Stimulated activated memory B cell treated with anti-CD40 and anti-IgM and Interleukin-4, amounts not matched to agents 10 μg/mL and 1 μg/mL and 100 μg/mL, for 72 hours (primary cell): ENCODE measurements around the gene HERPUD1.
"Not testable (repeated sequence)": the region's sequence is repeated elsewhere in the genome, so short reads cannot be mapped to it uniquely, and the experiment has no call there.

Experiments used
- ATAC-seq: fragments of 150-1000 bp; cut with Tn5 transposase; 2 replicates; pipeline ENCODE4 v1.10.0; 2021
- H3K27ac Mint-ChIP-seq: one replicate; pipeline ENCODE4 v1.8.0; 2022; ENCODE audit warnings: mild to moderate bottlenecking, mixed read lengths
- H3K27me3 Mint-ChIP-seq: one replicate; pipeline ENCODE4 v1.8.0; 2022; ENCODE audit warnings: mixed read lengths
- H3K36me3 Mint-ChIP-seq: one replicate; pipeline ENCODE4 v1.8.0; 2022; ENCODE audit warnings: mixed read lengths
- H3K4me1 Mint-ChIP-seq: one replicate; pipeline ENCODE4 v1.8.0; 2022; ENCODE audit warnings: mixed read lengths
- H3K4me3 Mint-ChIP-seq: one replicate; pipeline ENCODE4 v1.8.0; 2022; ENCODE audit warnings: mild to moderate bottlenecking, moderate library complexity, mixed read lengths
- H3K9me3 Mint-ChIP-seq: one replicate; pipeline ENCODE4 v1.8.0; 2022; ENCODE audit warnings: mixed read lengths

Gene HERPUD1

DNA sequence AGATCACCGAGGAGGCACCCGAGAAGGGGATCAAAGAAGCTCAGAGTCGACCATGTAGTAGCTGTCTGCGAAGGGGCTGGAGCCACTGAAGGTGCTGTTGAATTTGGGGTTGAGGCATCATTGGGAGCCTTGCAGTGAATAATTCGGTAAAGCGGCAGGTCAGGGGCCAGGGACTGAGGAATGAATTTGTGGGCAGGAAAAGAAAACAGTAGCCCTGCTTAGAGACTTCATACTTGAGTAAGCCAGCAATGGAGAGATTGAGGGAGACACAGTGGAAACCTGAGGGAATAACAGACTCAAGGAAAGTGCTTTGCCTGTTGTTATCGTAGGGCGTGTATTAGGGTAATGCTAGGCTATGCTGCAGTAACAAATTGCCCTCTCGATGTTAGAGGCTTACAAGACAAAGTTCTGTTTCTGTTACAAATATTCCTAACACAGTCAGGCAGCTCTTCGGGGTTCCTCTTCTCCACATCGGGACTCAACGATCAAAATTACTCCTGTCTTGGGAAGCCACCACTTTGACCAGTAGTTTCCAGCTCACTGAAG is 13.4 kb upstream of the HERPUD1 start:
- H3K27me3 Mint-ChIP-seq: no peaks in the 10 kb centered on the region
- H3K4me3 Mint-ChIP-seq: peak overlapping the region; percentile 73
- H3K4me1 Mint-ChIP-seq: peaks cover 73% of the 10 kb centered on the region
- H3K36me3 Mint-ChIP-seq: peaks cover 31% of the 10 kb centered on the region
- ATAC-seq: no peak
- peak overlapping the region; percentile 100 for H3K27ac Mint-ChIP-seq
- H3K9me3 Mint-ChIP-seq: peaks cover 15% of the 10 kb centered on the region

DNA sequence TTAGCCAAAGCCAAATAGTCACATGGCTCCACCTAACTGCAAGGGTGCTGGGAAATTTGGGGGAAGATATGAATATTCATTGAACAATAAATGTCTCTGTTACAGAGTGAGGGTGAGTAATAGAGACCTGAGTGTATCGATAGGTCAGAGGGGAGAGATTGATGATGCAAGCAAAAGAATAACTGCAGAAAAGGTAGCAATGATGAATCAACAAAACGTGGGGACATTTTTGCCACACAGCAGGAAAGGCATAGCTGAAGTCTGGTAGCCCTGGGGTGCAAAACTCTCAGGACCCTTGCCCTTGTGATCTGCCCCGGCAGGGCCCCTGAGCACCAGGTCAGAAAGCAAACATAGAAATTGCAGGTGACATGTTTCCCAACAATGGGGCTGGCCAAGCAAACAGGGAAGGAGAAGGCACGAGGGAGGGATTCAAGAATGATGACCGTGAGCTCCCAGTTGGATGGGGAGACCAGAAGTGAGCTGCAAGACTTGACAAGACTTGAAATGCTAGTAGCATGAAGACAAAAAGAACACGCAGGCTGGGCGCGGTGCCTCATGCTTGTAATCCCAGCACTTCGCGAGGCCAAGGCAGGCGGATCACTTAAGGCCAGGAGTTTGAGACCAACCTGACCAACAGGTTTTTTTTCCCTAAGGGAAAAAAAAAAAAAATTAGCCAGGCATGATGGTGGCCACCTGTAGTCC is 12.7 kb upstream of the HERPUD1 start:
- H3K36me3 Mint-ChIP-seq: peaks cover 30% of the 10 kb centered on the region
- no peaks in the 10 kb centered on the region for H3K27me3 Mint-ChIP-seq
- peak overlapping the region; percentile 100 for H3K27ac Mint-ChIP-seq
- peaks cover 66% of the 10 kb centered on the region for H3K4me1 Mint-ChIP-seq
- H3K9me3 Mint-ChIP-seq: peaks cover 15% of the 10 kb centered on the region
- H3K4me3 Mint-ChIP-seq: peak overlapping the region; percentile 73
- peak; percentile 42 for ATAC-seq

DNA sequence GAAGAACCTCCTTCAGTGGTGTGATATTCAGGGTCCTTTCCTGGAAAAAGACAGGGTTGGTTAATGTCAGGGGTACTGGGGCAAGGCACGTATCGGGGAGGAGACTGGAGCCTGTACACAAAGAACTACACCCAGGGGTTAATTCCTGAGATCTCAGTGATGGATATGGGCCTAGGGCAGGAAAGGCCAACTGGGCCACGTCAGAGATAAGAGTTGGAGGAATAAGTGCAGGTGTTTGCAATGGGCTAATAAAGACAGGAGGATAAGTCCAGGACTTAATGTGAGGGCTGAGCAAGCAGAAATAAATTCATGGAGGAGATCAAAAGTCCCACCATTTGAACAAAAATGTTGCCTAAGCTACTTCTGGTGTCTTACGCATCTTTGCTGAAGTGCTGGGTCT is 10.4 kb upstream of the HERPUD1 start:
- H3K4me1 Mint-ChIP-seq: peaks cover 50% of the 10 kb centered on the region

DNA sequence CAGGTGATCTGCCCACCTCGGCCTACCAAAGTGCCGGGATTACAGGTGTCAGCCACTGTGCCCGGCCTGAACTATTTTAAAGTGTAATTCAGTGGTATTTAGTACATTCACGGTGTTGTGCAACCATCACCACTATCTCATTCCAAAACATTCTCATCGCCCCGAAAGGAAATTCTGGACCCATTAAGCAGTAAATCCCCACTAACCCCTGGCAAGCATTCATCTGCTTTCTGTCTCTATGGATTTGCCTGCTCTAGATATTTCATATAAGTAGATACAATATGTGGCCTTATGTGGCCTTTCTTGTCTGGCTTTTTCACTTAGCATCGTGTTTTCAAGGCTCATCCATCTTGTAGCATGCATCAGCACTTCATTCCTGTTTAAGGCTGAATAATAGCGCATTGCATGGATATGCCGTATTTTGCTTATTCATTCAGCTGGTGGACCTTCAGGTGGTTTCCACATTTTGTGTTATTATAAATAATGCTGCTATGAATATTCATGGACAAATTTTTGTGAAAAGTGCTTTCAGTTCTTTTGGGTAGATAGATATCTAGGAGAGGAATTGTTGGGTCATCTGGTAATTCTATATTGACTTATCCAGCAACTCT is 8.4 kb upstream of the HERPUD1 start:
- Mint-ChIP-seq H3K9me3 (peaks cover 4% of the 10 kb centered on the region), H3K27ac (no peak overlapping the region), H3K4me3 (no peak overlapping the region), H3K4me1 (peaks cover 36% of the 10 kb centered on the region), H3K27me3 (no peaks in the 10 kb centered on the region), H3K36me3 (peaks cover 7% of the 10 kb centered on the region)
- no peak for ATAC-seq

More for the DNA sequence above, 10.4 kb upstream of the HERPUD1 start:
- H3K27me3 Mint-ChIP-seq: no peaks in the 10 kb centered on the region
- peaks cover 24% of the 10 kb centered on the region for H3K36me3 Mint-ChIP-seq
- no peak for ATAC-seq
- H3K4me3 Mint-ChIP-seq: no peak overlapping the region
- peak overlapping the region; percentile 100 for H3K27ac Mint-ChIP-seq
- peaks cover 11% of the 10 kb centered on the region for H3K9me3 Mint-ChIP-seq

DNA sequence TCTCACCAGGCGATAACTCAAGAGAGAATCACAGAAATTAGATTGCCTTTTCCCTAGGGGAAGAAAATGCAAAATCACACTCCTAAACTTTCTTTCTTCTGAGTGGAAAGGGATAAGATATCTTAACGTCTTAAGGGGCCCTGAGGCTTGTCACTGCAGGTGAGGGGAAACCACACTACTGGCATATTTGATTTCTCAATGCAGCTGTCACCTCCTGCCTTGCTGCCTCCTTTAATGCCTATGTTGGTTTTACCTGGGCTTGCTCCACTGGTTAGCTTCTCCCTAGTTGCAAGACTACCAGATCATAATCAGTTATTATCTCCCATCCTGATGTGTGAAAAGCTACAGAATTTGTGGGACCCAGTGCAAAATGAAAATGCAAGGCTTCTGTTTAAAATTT is 4.5 kb upstream of the HERPUD1 start:
- peaks cover 6% of the 10 kb centered on the region for H3K36me3 Mint-ChIP-seq
- ATAC-seq: no peak
- H3K9me3 Mint-ChIP-seq: no peaks in the 10 kb centered on the region
- H3K27ac Mint-ChIP-seq: no peak overlapping the region
- H3K4me3 Mint-ChIP-seq: no peak overlapping the region
- H3K27me3 Mint-ChIP-seq: no peaks in the 10 kb centered on the region
- peaks cover 19% of the 10 kb centered on the region for H3K4me1 Mint-ChIP-seq

DNA sequence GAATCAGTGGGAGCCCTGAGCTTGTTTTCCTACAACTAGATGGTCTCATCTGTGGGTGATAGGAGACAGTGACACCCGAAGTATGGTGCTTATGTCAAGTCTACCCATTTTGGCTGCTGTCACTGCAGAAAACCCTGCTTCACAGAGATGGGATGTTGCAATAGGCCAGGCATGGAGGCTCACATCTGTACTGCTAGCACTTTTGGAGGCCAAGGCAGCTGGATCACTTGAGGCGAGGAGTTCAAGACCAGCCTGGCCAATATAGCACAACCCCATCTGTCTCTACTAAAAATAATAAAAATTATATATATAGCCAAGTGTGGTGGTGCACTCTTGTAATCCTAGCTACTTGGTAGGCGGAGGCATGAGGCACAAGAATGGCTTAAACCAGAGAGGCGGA is 2.3 kb upstream of the HERPUD1 start:
- Mint-ChIP-seq H3K4me3 (no peak overlapping the region), H3K9me3 (no peaks in the 10 kb centered on the region), H3K4me1 (peaks cover 19% of the 10 kb centered on the region), H3K27me3 (no peaks in the 10 kb centered on the region), H3K36me3 (peaks cover 27% of the 10 kb centered on the region), H3K27ac (no peak overlapping the region)
- ATAC-seq: no peak

DNA sequence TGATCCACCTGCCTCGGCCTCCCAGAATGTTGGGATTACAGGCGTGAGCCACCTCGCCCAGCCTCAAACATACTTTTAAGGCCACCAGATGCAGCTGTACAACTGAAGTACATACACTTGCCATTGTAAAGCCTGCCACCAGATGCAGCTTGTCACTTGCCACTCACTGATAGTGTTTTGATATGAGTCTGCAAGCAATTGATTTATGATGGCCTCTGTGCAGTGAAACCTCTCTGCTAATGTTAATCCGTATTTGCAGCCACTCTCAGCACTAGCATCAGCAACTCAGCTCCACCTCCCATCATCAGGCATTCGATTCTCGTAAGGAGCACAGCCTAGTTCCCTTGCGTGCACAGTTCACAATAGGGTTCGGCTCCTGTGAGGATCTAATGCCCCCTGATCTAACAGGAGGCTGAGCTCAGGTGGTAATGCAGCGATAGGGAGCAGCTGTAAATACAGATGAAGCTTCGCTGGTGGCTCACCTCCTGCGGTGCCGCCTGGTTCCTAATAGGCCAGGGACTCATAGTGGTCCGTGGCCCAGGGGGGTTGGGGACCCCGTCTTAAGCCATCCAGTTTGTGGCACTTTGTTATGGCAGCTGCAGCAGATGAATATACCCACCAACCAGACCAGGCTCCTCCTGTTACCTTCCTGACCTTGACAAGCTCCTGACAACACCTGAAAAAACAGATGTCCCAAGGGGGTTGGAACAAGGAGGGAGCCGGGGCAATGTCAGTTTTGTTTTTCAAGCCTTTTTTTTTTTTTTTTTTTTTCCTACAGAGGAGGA is 1.3 kb upstream of the HERPUD1 start:
- H3K9me3 Mint-ChIP-seq: no peaks in the 10 kb centered on the region
- no peaks in the 10 kb centered on the region for H3K27me3 Mint-ChIP-seq
- H3K36me3 Mint-ChIP-seq: peaks cover 38% of the 10 kb centered on the region
- H3K4me3 Mint-ChIP-seq: peak overlapping the region; percentile 99
- no peak for ATAC-seq
- H3K4me1 Mint-ChIP-seq: peaks cover 28% of the 10 kb centered on the region
- H3K27ac Mint-ChIP-seq: peak overlapping the region; percentile 99

DNA sequence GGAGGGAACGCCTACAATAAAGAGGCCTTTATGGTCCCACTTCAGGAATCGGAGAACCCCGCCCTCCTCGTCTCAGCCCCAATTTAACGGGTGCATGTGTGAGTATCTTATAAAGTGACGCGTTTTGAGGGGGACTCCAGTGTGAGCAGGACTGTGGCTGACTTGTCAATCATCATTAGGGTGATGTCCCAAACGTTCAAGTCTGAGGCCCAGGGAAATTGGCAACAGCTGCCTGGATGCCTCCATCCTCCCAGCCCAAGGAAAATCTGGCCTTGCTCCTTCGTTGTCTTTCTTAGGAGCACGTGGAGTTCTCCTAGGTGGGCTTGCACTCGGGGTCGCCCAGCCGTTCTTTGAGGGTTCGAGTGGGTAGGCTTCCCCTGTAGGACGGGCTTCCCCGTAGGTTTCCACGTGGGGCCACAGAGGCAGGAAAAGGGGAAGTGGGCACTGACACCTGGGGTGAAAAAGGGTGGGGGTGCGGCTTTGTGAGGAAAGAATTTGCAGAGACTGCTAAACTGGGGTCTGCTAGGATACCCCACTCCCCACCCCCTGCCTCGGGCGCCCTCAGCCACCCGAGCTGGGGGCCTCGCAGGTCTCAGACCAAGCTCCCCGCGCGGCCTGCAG is 561 bp upstream of the HERPUD1 start:
- H3K9me3 Mint-ChIP-seq: no peaks in the 10 kb centered on the region
- peak overlapping the region; percentile 99 for H3K27ac Mint-ChIP-seq
- ATAC-seq: peak; percentile 79
- peak overlapping the region; percentile 99 for H3K4me3 Mint-ChIP-seq
- H3K36me3 Mint-ChIP-seq: peaks cover 45% of the 10 kb centered on the region
- H3K27me3 Mint-ChIP-seq: no peaks in the 10 kb centered on the region
- H3K4me1 Mint-ChIP-seq: peaks cover 32% of the 10 kb centered on the region

DNA sequence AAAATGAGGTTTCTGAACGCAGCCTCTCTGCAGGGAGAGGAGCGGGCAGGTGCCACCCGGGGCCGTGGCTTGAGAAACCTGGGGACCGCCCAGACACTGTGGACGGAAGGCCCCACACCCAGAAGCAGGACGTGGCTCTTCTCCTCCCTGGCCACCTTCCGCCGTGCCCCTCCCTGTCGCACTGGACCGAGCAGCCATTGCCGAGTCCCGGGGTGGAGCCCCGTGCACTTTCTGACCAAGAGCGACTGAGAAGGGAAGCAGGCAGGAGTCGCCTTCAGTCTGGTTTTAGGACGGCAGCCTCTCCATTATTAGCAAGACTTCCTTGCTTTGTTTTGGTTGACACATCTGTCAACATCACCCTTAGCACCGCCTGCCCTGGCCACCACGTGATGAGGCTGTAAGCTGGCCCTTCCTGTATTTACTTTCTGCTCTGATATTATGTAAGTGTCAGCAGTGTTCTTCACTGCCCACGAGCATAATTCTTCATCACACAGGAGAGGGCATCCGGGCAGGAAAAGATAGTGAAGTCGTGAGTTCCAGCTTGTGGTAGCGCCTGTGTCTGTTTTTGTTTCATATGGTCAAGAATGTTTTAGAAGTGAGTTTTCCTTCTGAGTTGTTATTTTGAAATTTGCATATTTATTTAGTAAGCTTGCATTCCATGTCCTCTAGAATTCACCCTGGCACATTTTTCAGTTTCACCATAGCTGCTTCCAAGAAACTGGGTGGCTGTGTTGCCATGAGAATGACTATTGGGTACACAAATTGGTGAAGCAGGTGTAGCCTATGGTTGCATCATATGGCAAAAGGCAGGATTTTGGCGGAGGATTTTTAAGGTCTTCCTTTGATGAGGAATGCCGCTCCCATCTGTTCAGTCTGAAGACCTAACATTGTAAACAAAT is 1.0 kb downstream of the HERPUD1 start:
- Mint-ChIP-seq H3K9me3 (no peaks in the 10 kb centered on the region), H3K4me3 (peak overlapping the region; percentile 99), H3K27me3 (no peaks in the 10 kb centered on the region), H3K4me1 (peaks cover 48% of the 10 kb centered on the region), H3K36me3 (peaks cover 61% of the 10 kb centered on the region), H3K27ac (peak overlapping the region; percentile 99)
- peak; percentile 2 for ATAC-seq

DNA sequence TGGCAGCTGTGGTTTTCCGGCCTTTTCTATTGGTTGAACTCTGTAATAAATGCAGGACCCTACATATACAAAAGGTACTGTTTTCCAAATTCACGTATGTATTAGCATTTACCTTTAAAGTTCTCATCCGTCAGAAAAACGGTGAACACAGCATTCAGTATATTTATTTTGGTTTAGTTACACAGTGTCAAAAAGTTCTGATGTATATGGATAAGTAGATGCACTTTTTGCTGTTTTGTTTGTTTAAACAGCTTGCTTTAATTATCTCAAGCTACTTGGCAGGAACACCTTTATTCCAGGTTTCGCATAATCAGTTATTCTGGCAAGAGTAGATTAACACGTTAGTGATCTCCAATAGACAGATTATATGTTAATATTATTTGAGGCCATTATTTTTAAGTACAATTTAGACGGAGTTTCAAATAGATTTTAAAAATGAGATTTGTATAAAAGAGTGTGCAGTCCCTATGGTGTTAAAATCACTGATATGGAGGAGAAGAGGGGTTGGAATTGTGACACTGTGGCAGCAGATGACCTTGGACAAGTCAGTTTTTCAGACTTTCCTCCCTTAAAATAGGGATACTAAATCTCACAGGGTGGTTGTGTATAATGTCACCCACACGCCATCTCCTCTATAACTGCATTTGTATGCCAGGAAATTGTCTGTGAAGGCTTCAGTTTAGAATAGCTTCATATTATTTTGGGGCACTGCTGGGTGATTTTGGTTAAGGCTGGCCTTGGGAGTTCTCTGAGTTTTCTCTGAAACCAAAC is 2.1 kb downstream of the HERPUD1 start:
- Mint-ChIP-seq H3K4me3 (peak overlapping the region; percentile 99), H3K27me3 (no peaks in the 10 kb centered on the region), H3K36me3 (peaks cover 71% of the 10 kb centered on the region), H3K27ac (peak overlapping the region; percentile 99), H3K9me3 (no peaks in the 10 kb centered on the region), H3K4me1 (peaks cover 53% of the 10 kb centered on the region)
- ATAC-seq: no peak

DNA sequence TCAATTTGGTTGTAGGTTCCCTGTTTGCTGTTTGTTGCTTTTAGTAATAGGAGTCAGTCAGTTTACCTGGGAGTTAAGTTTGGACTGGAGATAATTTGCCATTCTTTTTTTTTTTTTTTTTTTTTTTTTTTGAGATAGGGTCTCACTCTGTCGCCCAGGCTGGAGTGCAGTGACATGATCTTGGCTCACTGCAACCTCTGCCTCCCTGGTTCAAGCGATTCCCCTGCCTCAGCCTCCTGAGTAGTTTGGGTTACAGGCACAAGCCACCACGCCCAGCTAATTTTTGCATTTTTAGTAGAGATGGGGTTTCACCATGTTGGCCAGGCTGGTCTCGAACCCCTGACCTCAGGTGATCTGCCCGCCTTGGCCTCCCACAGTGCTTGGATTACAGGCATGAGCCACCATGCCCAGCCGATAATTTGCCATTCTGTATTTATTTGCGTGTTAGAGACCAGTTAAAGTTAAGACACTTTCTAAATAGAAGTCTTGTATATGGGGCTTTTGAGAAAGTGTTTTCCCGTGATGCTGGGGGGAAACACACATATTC is 2.7 kb downstream of the HERPUD1 start:
- H3K27me3 Mint-ChIP-seq, ATAC-seq, H3K9me3 Mint-ChIP-seq: not testable (repeated sequence)
- peaks cover 77% of the 10 kb centered on the region for H3K36me3 Mint-ChIP-seq
- H3K4me1 Mint-ChIP-seq: peaks cover 60% of the 10 kb centered on the region
- H3K4me3 Mint-ChIP-seq: peak overlapping the region; percentile 99
- peak overlapping the region; percentile 99 for H3K27ac Mint-ChIP-seq

DNA sequence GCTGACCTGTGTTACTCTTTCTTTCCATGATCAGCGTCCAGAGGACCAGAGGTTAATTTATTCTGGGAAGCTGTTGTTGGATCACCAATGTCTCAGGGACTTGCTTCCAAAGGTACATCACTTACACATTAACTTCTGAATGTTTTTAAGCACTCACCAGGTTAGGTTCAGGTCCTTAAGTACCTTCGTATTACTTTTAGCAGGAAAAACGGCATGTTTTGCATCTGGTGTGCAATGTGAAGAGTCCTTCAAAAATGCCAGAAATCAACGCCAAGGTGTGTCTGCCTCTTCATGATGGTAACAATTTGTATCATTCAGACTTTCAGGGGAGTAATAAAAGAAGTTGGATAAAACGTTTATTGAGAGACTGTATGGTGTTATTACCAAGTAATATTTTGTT is 3.3 kb downstream of the HERPUD1 start:
- ATAC-seq: no peak
- Mint-ChIP-seq H3K27ac (peak overlapping the region; percentile 99), H3K4me1 (peaks cover 65% of the 10 kb centered on the region), H3K36me3 (peaks cover 82% of the 10 kb centered on the region), H3K27me3 (no peaks in the 10 kb centered on the region), H3K4me3 (peak overlapping the region; percentile 99), H3K9me3 (no peaks in the 10 kb centered on the region)

DNA sequence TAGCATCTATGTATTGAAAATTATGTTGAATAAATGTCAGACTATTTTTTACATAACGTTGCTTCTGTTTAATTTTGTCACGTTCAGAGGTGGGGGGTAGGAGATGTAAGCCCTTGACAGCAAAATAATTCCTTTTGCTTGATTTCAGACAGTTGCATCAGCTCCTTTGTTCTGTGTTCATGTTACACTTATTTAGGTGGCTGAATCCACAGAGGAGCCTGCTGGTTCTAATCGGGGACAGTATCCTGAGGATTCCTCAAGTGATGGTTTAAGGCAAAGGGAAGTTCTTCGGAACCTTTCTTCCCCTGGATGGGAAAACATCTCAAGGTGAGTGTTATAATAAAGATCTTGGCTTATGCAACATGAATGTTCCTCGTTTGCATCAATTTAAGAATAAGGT is 4.5 kb downstream of the HERPUD1 start:
- ATAC-seq: no peak
- peak overlapping the region; percentile 99 for H3K4me3 Mint-ChIP-seq
- peak overlapping the region; percentile 99 for H3K27ac Mint-ChIP-seq
- H3K27me3 Mint-ChIP-seq: no peaks in the 10 kb centered on the region
- peaks cover 86% of the 10 kb centered on the region for H3K36me3 Mint-ChIP-seq
- H3K9me3 Mint-ChIP-seq: no peaks in the 10 kb centered on the region
- peaks cover 63% of the 10 kb centered on the region for H3K4me1 Mint-ChIP-seq
